HFF-Myc (cell line): ENCODE results near the gene CHRM4.
A peak's percentile ranks its signal among the peaks of the same experiment; 100 is the strongest.

ENCODE experiments used
- DNase-seq: peaks from one replicate; pipeline ENCODE4 v3.0.0-alpha.2; 2011; ENCODE audit warnings: low read depth; ENCODE audit errors: extremely low read depth
- H3K4me3 ChIP-seq: replicated peaks from 2 replicates; pipeline ENCODE4 v1.5.1; 2011; ENCODE audit warnings: low read depth, mild to moderate bottlenecking, control low read depth, low read length
- CTCF ChIP-seq: IDR thresholded peaks from 2 replicates; pipeline ENCODE4 v1.5.1; 2012; ENCODE audit warnings: mild to moderate bottlenecking, low read depth, low read length, control low read depth; ENCODE audit errors: missing control alignments

The CHRM4 gene

GRCh38 chr11:46418751-46419150 lies 27.2 kb upstream of the CHRM4 start:
- no peak for TF ChIP-seq CTCF

GRCh38 chr11:46417711-46418110 lies 26.1 kb upstream of the CHRM4 start:
- no peak for DNase-seq
- no peak for TF ChIP-seq CTCF
- no peak overlapping the region for H3K4me3 ChIP-seq

More at GRCh38 chr11:46418751-46419150, 27.2 kb upstream of the CHRM4 start:
- DNase-seq = no peak
- no peak overlapping the region for H3K4me3 ChIP-seq

- no peak for TF ChIP-seq CTCF
- DNase-seq = no peak
- no peak overlapping the region for H3K4me3 ChIP-seq
Measured at GRCh38 chr11:46414879-46415278, 23.3 kb upstream of the CHRM4 start.

- DNase-seq = no peak
- no peak overlapping the region for H3K4me3 ChIP-seq
- TF ChIP-seq CTCF = no peak
Measured at GRCh38 chr11:46414466-46414796, 22.9 kb upstream of the CHRM4 start.

- DNase-seq = no peak
Measured at GRCh38 chr11:46413760-46414465, 22.3 kb upstream of the CHRM4 start.

GRCh38 chr11:46410021-46410420 lies 18.4 kb upstream of the CHRM4 start:
- DNase-seq = no peak

More at GRCh38 chr11:46413760-46414465, 22.3 kb upstream of the CHRM4 start:
- TF ChIP-seq CTCF = no peak
- H3K4me3 ChIP-seq = no peak overlapping the region

More at GRCh38 chr11:46410021-46410420, 18.4 kb upstream of the CHRM4 start:
- TF ChIP-seq CTCF = peak; percentile 39
- no peak overlapping the region for H3K4me3 ChIP-seq
